HEK293 (cell line): ENCODE results near the gene CELSR3.

ENCODE experiments used
- CTCF ChIA-PET: fragments of 350-600 bp; formaldehyde crosslinking; extraction: SDS; loops from one replicate; lab custom pipeline; 2021; ENCODE audit warnings: antibody characterized with exemption; lab: Yijun Ruan, JAX
- POLR2A ChIA-PET: fragments of 300-600 bp; formaldehyde crosslinking; extraction: SDS; loops from one replicate; lab custom pipeline; 2020; ENCODE audit warnings: antibody characterized with exemption, inconsistent platforms; lab: Yijun Ruan, JAX
- H3K27ac ChIP-seq: fragments of 200-500 bp; sonication (Bioruptor generic); 2 replicates; pipeline ENCODE4 v1.5.1; 2014; ENCODE audit warnings: low read depth, low read length, control low read depth, inconsistent platforms; ENCODE audit errors: extremely low read depth
- H3K36me3 ChIP-seq, 2 experiments: fragments of 200-500 bp in 1 of 2; sonication (Bioruptor generic) in 1 of 2; 1 replicate in 1 of 2; 2 replicates in 1 of 2; pipeline ENCODE4 v1.5.1; 2014 to 2017; ENCODE audit warnings: inconsistent platforms in 2 of 2, low read length in 2 of 2; ENCODE audit not compliant: control insufficient read depth in 2 of 2, insufficient read depth in 1 of 2
- H3K4me1 ChIP-seq: fragments of 200-500 bp; sonication (Bioruptor generic); 2 replicates; pipeline ENCODE4 v1.5.1; 2014; ENCODE audit warnings: mild to moderate bottlenecking, low read length, inconsistent platforms; ENCODE audit not compliant: control insufficient read depth, insufficient read depth
- H3K4me3 ChIP-seq: 2 replicates; pipeline ENCODE4 v1.5.1; 2011; ENCODE audit warnings: low read depth, mild to moderate bottlenecking, control low read depth, low read length, moderate library complexity
- H3K9me3 ChIP-seq: fragments of 200-500 bp; sonication (Bioruptor generic); 2 replicates; pipeline ENCODE4 v1.5.1; 2014; ENCODE audit warnings: low read depth, low read length, inconsistent platforms; ENCODE audit not compliant: control insufficient read depth, insufficient read depth
- BCL11B ChIP-seq: fragments of 450-650 bp; formaldehyde crosslinking; IDR thresholded peaks from 2 replicates; pipeline ENCODE4 v1.5.1; 2016; ENCODE audit warnings: low read depth, missing biosample characterization, missing genetic modification characterization
- GLIS2 ChIP-seq: fragments of 450-650 bp; formaldehyde crosslinking; IDR thresholded peaks from 2 replicates; pipeline ENCODE4 v1.5.1; 2016; ENCODE audit warnings: missing biosample characterization, missing genetic modification characterization
- HOXC10 ChIP-seq: sonication (generic); formaldehyde crosslinking; IDR thresholded peaks from 2 replicates; pipeline ENCODE4 v1.8.1; 2023; ENCODE audit warnings: mild to moderate bottlenecking, missing genetic modification reagents
- KLF8 ChIP-seq: fragments of 450-650 bp; formaldehyde crosslinking; IDR thresholded peaks from 2 replicates; pipeline ENCODE4 v1.5.1; 2016; ENCODE audit warnings: missing biosample characterization, missing genetic modification characterization
- SCRT1 ChIP-seq: fragments of 450-650 bp; formaldehyde crosslinking; IDR thresholded peaks from 2 replicates; pipeline ENCODE4 v1.5.1; 2016; ENCODE audit warnings: missing biosample characterization, missing genetic modification characterization, borderline replicate concordance
- WT1 ChIP-seq: fragments of 450-650 bp; formaldehyde crosslinking; IDR thresholded peaks from 2 replicates; pipeline ENCODE4 v1.5.1; 2016; ENCODE audit warnings: missing biosample characterization, missing genetic modification characterization
- ZBTB1 ChIP-seq: fragments of 450-650 bp; formaldehyde crosslinking; IDR thresholded peaks from 2 replicates; pipeline ENCODE4 v1.5.1; 2016; ENCODE audit warnings: missing biosample characterization, missing genetic modification characterization
- ZBTB17 ChIP-seq: fragments of 450-650 bp; formaldehyde crosslinking; IDR thresholded peaks from 2 replicates; pipeline ENCODE4 v1.5.1; 2016; ENCODE audit warnings: missing biosample characterization, missing genetic modification characterization
- ZEB2 ChIP-seq: fragments of 450-650 bp; formaldehyde crosslinking; IDR thresholded peaks from 2 replicates; pipeline ENCODE4 v1.5.1; 2016; ENCODE audit warnings: missing biosample characterization, missing genetic modification characterization
- ZFP69B ChIP-seq: fragments of 450-650 bp; formaldehyde crosslinking; IDR thresholded peaks from 2 replicates; pipeline ENCODE4 v1.5.1; 2016; ENCODE audit warnings: missing biosample characterization, missing genetic modification characterization
- ZNF10 ChIP-seq: fragments of 450-650 bp; formaldehyde crosslinking; IDR thresholded peaks from 2 replicates; pipeline ENCODE4 v1.5.1; 2017; ENCODE audit warnings: missing biosample characterization, missing genetic modification characterization
- ZNF274 ChIP-seq, 2 experiments: fragments of 200-500 bp in 1 of 2; fragments of 450-650 bp in 1 of 2; sonication (Bioruptor generic) in 1 of 2; formaldehyde crosslinking in 1 of 2; IDR thresholded peaks; 2 replicates each; pipeline versions ENCODE4 v1.5.1 to v1.6.1; 2014 to 2016; ENCODE audit warnings: borderline replicate concordance in 1 of 2, inconsistent platforms in 1 of 2, low read length in 1 of 2, missing biosample characterization in 1 of 2, missing genetic modification characterization in 1 of 2
- ZNF37A ChIP-seq: fragments of 450-650 bp; IDR thresholded peaks from 2 replicates; pipeline ENCODE4 v1.5.1; 2018; ENCODE audit warnings: missing biosample characterization, missing genetic modification characterization
- ZNF404 ChIP-seq: fragments of 450-650 bp; formaldehyde crosslinking; IDR thresholded peaks from 2 replicates; pipeline ENCODE4 v1.5.1; 2017; ENCODE audit warnings: missing biosample characterization, missing genetic modification characterization
- ZNF501 ChIP-seq: fragments of 450-650 bp; formaldehyde crosslinking; IDR thresholded peaks from 2 replicates; pipeline ENCODE4 v1.5.1; 2016; ENCODE audit warnings: missing biosample characterization, missing genetic modification characterization
- ZNF510 ChIP-seq: fragments of 450-650 bp; formaldehyde crosslinking; IDR thresholded peaks from 2 replicates; pipeline ENCODE4 v1.5.1; 2018; ENCODE audit warnings: mild to moderate bottlenecking, missing genetic modification characterization, missing biosample characterization; ENCODE audit not compliant: insufficient replicate concordance
- ZNF571 ChIP-seq: fragments of 450-650 bp; formaldehyde crosslinking; IDR thresholded peaks from 2 replicates; pipeline ENCODE4 v1.5.0; 2017; ENCODE audit warnings: missing biosample characterization, missing genetic modification characterization
- ZNF585B ChIP-seq: fragments of 450-650 bp; formaldehyde crosslinking; IDR thresholded peaks from 2 replicates; pipeline ENCODE4 v1.5.1; 2016; ENCODE audit warnings: missing biosample characterization, missing genetic modification characterization
- ZNF600 ChIP-seq: fragments of 450-650 bp; formaldehyde crosslinking; IDR thresholded peaks from 2 replicates; pipeline ENCODE4 v1.5.1; 2016; ENCODE audit warnings: missing biosample characterization, missing genetic modification characterization
- ZNF610 ChIP-seq: fragments of 450-650 bp; formaldehyde crosslinking; IDR thresholded peaks from 2 replicates; pipeline ENCODE4 v1.5.1; 2016; ENCODE audit warnings: missing biosample characterization, missing genetic modification characterization, borderline replicate concordance
- ZNF768 ChIP-seq: fragments of 450-650 bp; formaldehyde crosslinking; IDR thresholded peaks from 2 replicates; pipeline ENCODE4 v1.5.1; 2018; ENCODE audit warnings: missing biosample characterization, mild to moderate bottlenecking, missing genetic modification characterization
- ZNF785 ChIP-seq: fragments of 450-650 bp; formaldehyde crosslinking; IDR thresholded peaks from 2 replicates; pipeline ENCODE4 v1.5.1; 2016; ENCODE audit warnings: missing biosample characterization, missing genetic modification characterization
- ZNF792 ChIP-seq: fragments of 450-650 bp; formaldehyde crosslinking; IDR thresholded peaks from 2 replicates; pipeline ENCODE4 v1.5.1; 2016; ENCODE audit warnings: missing biosample characterization, missing genetic modification characterization
- ZSCAN23 ChIP-seq: fragments of 450-650 bp; formaldehyde crosslinking; IDR thresholded peaks from 2 replicates; pipeline ENCODE4 v1.5.1; 2016; ENCODE audit warnings: missing biosample characterization, missing genetic modification characterization
- TF ChIP-seq, protein P1 (sequence below): fragments of 450-650 bp; formaldehyde crosslinking; IDR thresholded peaks from 2 replicates; pipeline ENCODE4 v1.5.1; 2017; ENCODE audit warnings: missing biosample characterization, missing genetic modification characterization
- TF ChIP-seq, protein P2 (sequence below): fragments of 450-650 bp; formaldehyde crosslinking; IDR thresholded peaks from 2 replicates; pipeline ENCODE4 v1.5.1; 2016; ENCODE audit warnings: missing biosample characterization, missing genetic modification characterization

CELSR3 gene

DNA sequence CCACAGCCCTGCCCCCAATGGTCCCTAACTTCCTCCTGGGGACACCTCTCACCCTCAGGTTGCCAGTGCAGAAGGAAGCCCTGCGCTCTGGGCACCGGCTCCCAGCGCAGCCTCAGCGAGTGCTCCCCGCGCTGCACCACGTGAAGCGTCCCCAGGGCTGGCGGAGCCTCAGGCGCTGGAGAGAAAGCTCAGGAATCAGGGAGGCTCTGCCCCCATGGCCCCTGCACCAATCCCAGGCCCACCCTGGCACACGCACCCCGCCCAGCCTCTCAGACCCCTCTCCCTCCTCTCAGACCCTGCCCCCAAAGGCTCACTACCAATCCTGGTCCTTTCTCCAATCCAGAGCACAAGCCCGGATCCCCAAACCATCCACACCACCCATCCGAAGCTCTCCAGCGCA lies 74.5 kb downstream of the CELSR3 start:
- Histone ChIP-seq H3K36me3 (peaks cover 0 to 3% of the 10 kb centered on the region in 2 experiments; a peak in 1 of 3 replicates), H3K9me3 (no peaks in the 10 kb centered on the region)
- TF ChIP-seq SCRT1 (tag by site-specific recombination) (no peak), ZNF571 (tag by site-specific recombination) (no peak), KLF8 (tag by site-specific recombination) (no peak), ZEB2 (tag by site-specific recombination) (no peak), ZNF792 (tag by site-specific recombination) (no peak), ZNF610 (tag by site-specific recombination) (no peak), ZBTB17 (tag by site-specific recombination) (no peak), ZNF600 (tag by site-specific recombination) (no peak), ZNF404 (no peak), ZNF37A (tag by site-specific recombination) (no peak), ZNF274 (IDR thresholded peaks at IDR 0.05; ENCODE audit: low read length) (no peak), ZNF274 (tag by site-specific recombination; IDR thresholded peaks at IDR 0.05; ENCODE audit: borderline replicate concordance) (no peak), ZBTB1 (tag by site-specific recombination) (no peak), ZNF510 (tag by site-specific recombination) (no peak), ZFP69B (no peak), ZNF10 (no peak), ZNF501 (tag by site-specific recombination) (no peak), GLIS2 (tag by site-specific recombination) (no peak), HOXC10 (no peak)
- TF ChIP-seq, protein P1, sequence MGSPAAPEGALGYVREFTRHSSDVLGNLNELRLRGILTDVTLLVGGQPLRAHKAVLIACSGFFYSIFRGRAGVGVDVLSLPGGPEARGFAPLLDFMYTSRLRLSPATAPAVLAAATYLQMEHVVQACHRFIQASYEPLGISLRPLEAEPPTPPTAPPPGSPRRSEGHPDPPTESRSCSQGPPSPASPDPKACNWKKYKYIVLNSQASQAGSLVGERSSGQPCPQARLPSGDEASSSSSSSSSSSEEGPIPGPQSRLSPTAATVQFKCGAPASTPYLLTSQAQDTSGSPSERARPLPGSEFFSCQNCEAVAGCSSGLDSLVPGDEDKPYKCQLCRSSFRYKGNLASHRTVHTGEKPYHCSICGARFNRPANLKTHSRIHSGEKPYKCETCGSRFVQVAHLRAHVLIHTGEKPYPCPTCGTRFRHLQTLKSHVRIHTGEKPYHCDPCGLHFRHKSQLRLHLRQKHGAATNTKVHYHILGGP = no peak
- TF ChIP-seq, protein P2, sequence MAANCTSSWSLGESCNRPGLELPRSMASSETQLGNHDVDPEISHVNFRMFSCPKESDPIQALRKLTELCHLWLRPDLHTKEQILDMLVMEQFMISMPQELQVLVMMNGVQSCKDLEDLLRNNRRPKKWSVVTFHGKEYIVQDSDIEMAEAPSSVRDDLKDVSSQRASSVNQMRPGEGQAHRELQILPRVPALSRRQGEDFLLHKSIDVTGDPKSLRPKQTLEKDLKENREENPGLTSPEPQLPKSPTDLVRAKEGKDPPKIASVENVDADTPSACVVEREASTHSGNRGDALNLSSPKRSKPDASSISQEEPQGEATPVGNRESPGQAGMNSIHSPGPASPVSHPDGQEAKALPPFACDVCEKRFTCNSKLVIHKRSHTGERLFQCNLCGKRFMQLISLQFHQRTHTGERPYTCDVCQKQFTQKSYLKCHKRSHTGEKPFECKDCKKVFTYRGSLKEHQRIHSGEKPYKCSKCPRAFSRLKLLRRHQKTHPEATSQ (tag by site-specific recombination) = no peak
- TF ChIP-seq, all 188 proteins: peak for 0
- Histone ChIP-seq H3K4me3 (no peak overlapping the region), H3K4me1 (no peaks in the 10 kb centered on the region), H3K27ac (no peak overlapping the region)
- CTCF ChIA-PET = no interaction called here
- POLR2A ChIA-PET = no interaction called here

DNA sequence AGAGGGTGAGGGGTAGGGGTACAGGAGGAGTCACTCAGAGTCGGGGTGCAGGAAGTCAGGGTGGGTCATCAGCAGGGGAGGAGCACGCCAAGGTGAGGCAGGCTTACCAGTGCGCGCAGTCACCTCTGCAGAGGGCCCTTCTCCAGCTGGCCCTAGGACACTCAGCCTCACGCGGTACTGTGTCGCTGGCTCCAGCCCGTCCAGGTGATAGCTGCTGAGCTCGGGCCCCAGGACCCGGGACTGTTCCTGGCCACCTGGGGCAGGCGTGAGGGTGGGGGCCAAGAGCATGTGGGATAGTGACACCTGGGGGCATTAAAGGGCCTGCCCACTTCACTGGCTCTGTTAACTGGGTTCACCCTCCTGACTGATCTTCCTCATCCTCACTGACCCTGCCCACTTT lies 75.0 kb downstream of the CELSR3 start:
- no peaks in the 10 kb centered on the region for H3K4me1 ChIP-seq
- peaks cover 0 to 3% of the 10 kb centered on the region in 2 experiments; a peak in 1 of 3 replicates for H3K36me3 ChIP-seq
- no peaks in the 10 kb centered on the region for H3K9me3 ChIP-seq
- no peak for TF ChIP-seq WT1 (tag by site-specific recombination)
- no peak for TF ChIP-seq ZNF768
- no peak for TF ChIP-seq ZNF785 (tag by site-specific recombination)
- TF ChIP-seq BCL11B = no peak
- TF ChIP-seq ZNF585B (tag by site-specific recombination) = no peak
- TF ChIP-seq ZSCAN23 (tag by site-specific recombination) = no peak
- TF ChIP-seq ZNF792 (tag by site-specific recombination) = no peak
- H3K27ac ChIP-seq = no peak overlapping the region
- ChIA-PET POLR2A (no interaction called here), CTCF (no interaction called here)
- H3K4me3 ChIP-seq = no peak overlapping the region
